K562 (cell line): Measurements from ENCODE around the gene ZACN. TPM values are rescaled to one million over a fixed set of nuclear protein-coding genes. Genes with fewer than 3 reads are reported as not detected.

Experiments used
- ATAC-seq: fragments of 200-7000 bp; cut with Tn5 transposase; 3 replicates; pipeline ENCODE4 v1.9.1; 2020; ENCODE audit warnings: moderate library complexity
- BruUV-seq: library from RNA; stranded (reverse); fragments of 400-500 nt; replicated peaks from 2 replicates; lab custom pipeline; 2021; lab: Mats Ljungman, UMichigan
- CTCF ChIA-PET: fragments of 300-600 bp; formaldehyde crosslinking; extraction: SDS; loops from one replicate; lab custom pipeline; 2021; ENCODE audit warnings: low intra/inter-chr PET ratio; lab: Yijun Ruan, JAX
- POLR2A ChIA-PET: fragments of 300-600, 350-650 bp; sonication (Branson Sonifier 250); formaldehyde crosslinking; extraction: SDS; loops from one replicate; lab custom pipeline; 2021; ENCODE audit warnings: antibody characterized with exemption, inconsistent platforms; lab: Yijun Ruan, JAX
- DNase-seq, 4 experiments: peaks; one replicate each; pipeline versions ENCODE4 v3.0.0 to v3.0.0-alpha.2; 2011 to 2018; ENCODE audit warnings: low spot score in 3 of 4, mixed read lengths in 3 of 4; ENCODE audit errors: extremely low read depth in 1 of 4
- FAIRE-seq: peaks from 2 replicates; lab custom pipeline; 2011; peaks lifted over from hg19 to GRCh38; lab: Jason Lieb, UNC
- H2AFZ ChIP-seq: 2 replicates; pipeline ENCODE4 v1.6.0; 2011; ENCODE audit warnings: low read depth, low read length, control low read depth, inconsistent platforms
- H3K27ac ChIP-seq: fragments of 200-600 bp; 3 replicates; pipeline ENCODE4 v1.8.0; 2011; ENCODE audit warnings: low read depth, mild to moderate bottlenecking, control low read depth, inconsistent platforms, low read length, moderate library complexity, mixed read lengths; ENCODE audit errors: extremely low read depth
- H3K27me3 ChIP-seq, 2 experiments: fragments of 300-600 bp in 1 of 2; 2 replicates in 1 of 2; 3 replicates in 1 of 2; pipeline versions ENCODE4 v1.6.0 to v1.8.0; 2011; ENCODE audit warnings: inconsistent platforms in 2 of 2, low read length in 2 of 2, mild to moderate bottlenecking in 1 of 2, mixed read lengths in 1 of 2, moderate library complexity in 1 of 2; ENCODE audit not compliant: control insufficient read depth in 2 of 2, insufficient read depth in 2 of 2
- H3K36me3 ChIP-seq: fragments of 300-600 bp; 3 replicates; pipeline ENCODE4 v1.8.0; 2011; ENCODE audit warnings: mild to moderate bottlenecking, low read length, inconsistent platforms; ENCODE audit not compliant: control insufficient read depth, insufficient read depth
- H3K4me1 ChIP-seq, 2 experiments: fragments of 200-600 bp in 1 of 2; replicated peaks in 1 of 2; 2 replicates in 1 of 2; 3 replicates in 1 of 2; pipeline versions ENCODE4 v1.5.1 to v1.8.0; 2011; ENCODE audit warnings: inconsistent platforms in 2 of 2, low read length in 2 of 2, mild to moderate bottlenecking in 1 of 2, mixed read lengths in 1 of 2, moderate library complexity in 1 of 2; ENCODE audit not compliant: control insufficient read depth in 2 of 2, insufficient read depth in 2 of 2
- H3K4me2 ChIP-seq: 2 replicates; pipeline ENCODE4 v1.6.1; 2011; ENCODE audit warnings: low read length, control low read depth, inconsistent platforms, mixed read lengths; ENCODE audit not compliant: insufficient read depth
- H3K4me3 ChIP-seq: fragments of 200-600 bp; sonication (generic), shearing (Covaris generic); 2 replicates; pipeline ENCODE4 v1.5.1; 2016; ENCODE audit warnings: control low read depth, inconsistent platforms
- H3K79me2 ChIP-seq: fragments of 200-600 bp; 3 replicates; pipeline ENCODE4 v1.8.0; 2011; ENCODE audit warnings: low read length, inconsistent platforms; ENCODE audit not compliant: control insufficient read depth, insufficient read depth
- H3K9ac ChIP-seq, 2 experiments: 2 replicates each; pipeline versions ENCODE4 v1.6.0 to v1.6.1; 2011; ENCODE audit warnings: low read depth in 2 of 2, low read length in 2 of 2, control low read depth in 1 of 2, inconsistent platforms in 1 of 2, mild to moderate bottlenecking in 1 of 2, mixed read lengths in 1 of 2; ENCODE audit not compliant: insufficient read depth in 1 of 2
- H3K9me1 ChIP-seq: one replicate; pipeline ENCODE4 v1.6.0; 2011; ENCODE audit warnings: inconsistent platforms, mild to moderate bottlenecking, low read length, moderate library complexity; ENCODE audit not compliant: control insufficient read depth, insufficient read depth
- H3K9me3 ChIP-seq: replicated peaks from 2 replicates; pipeline ENCODE4 v1.5.1; 2011; ENCODE audit warnings: low read depth, low read length, inconsistent platforms; ENCODE audit not compliant: control insufficient read depth, insufficient read depth
- H4K20me1 ChIP-seq: replicated peaks from 2 replicates; pipeline ENCODE4 v1.6.1; 2011; ENCODE audit warnings: low read length, inconsistent platforms, mixed read lengths; ENCODE audit not compliant: control insufficient read depth, insufficient read depth
- RBFOX2 ChIP-seq: fragments of 200-400 bp; formaldehyde crosslinking; IDR thresholded peaks from 2 replicates; pipeline ENCODE4 v1.6.1; 2017; ENCODE audit warnings: low read depth, mild to moderate bottlenecking, low read length, moderate library complexity
- TCF3 ChIP-seq: sonication (generic); formaldehyde crosslinking; IDR thresholded peaks from 2 replicates; pipeline ENCODE4 v1.4.0; 2020; ENCODE audit warnings: mild to moderate bottlenecking, missing genetic modification reagents
- XRCC4 ChIP-seq: IDR thresholded peaks from one replicate; pipeline ENCODE4 v1.6.1; 2011; ENCODE audit not compliant: insufficient read depth, insufficient read length; ENCODE audit errors: extremely low read depth
- ZKSCAN3 ChIP-seq: fragments of 250-450 bp; sonication (Bioruptor Pico); IDR thresholded peaks from 2 replicates; pipeline ENCODE4 v1.4.0; 2020
- ZNF316 ChIP-seq: fragments of 450-650 bp; IDR thresholded peaks from 2 replicates; pipeline ENCODE4 v1.6.1; 2016
- WGBS: fragments of 100-300 bp; shearing (Covaris generic); methylation state at CpG from one replicate; pipeline ENCODE4 v1.1.6; 2016; ENCODE audit warnings: low coverage, mixed read lengths; ENCODE audit not compliant: insufficient coverage; ENCODE audit errors: missing lambda C conversion rate; 5-methylcytosine and 5-hydroxymethylcytosine counted together
- in situ Hi-C: fragments of 300-500 bp; cut with MboI; formaldehyde crosslinking; loops from 4 replicates; pipeline ENCODE4 v1.15.0; 2018; ENCODE audit warnings: inconsistent platforms, mixed read lengths
- intact Hi-C: fragments of 100-400 bp; cut with micrococcal nuclease; formaldehyde crosslinking; loops from 2 replicates; pipeline ENCODE4 v1.14.2; 2022
- polyA plus RNA-seq, 8 experiments: library from polyadenylated mRNA; depleted of rRNA in 4 of 8; stranded (reverse) in 5 of 8; unstranded in 3 of 8; fragments of >200 nt; fragmentation: Nextera tagmentation in 2 of 8; fragmentation: Illumina TruSeq in 1 of 8; extraction: Ambion mirVana in 2 of 8; extraction: Trizol in 1 of 8; gene quantifications; 2 replicates each; pipeline versions ENCODE4 v1.2.1 to v1.2.3, GENCODE V29; 2011 to 2014; ENCODE audit warnings: inconsistent platforms in 1 of 8, missing spikeins in 1 of 8
- total RNA-seq, 7 experiments: library from RNA; depleted of rRNA in 6 of 7; stranded (reverse); fragments of >200 nt in 6 of 7; fragmentation: Illumina TruSeq in 2 of 7; extraction: Trizol in 2 of 7; gene quantifications; 2 replicates each; pipeline versions ENCODE4 v1.2.1 to v1.2.3, GENCODE V29; 2011 to 2021; ENCODE audit warnings: low replicate concordance in 1 of 7

Gene ZACN
- total and polyA plus RNA-seq, 9 of the 15 experiments (the other 6 are each of a cell fraction or from before 2014, with no cell fraction given), result 0.07 TPM; not detected in 8

DNA sequence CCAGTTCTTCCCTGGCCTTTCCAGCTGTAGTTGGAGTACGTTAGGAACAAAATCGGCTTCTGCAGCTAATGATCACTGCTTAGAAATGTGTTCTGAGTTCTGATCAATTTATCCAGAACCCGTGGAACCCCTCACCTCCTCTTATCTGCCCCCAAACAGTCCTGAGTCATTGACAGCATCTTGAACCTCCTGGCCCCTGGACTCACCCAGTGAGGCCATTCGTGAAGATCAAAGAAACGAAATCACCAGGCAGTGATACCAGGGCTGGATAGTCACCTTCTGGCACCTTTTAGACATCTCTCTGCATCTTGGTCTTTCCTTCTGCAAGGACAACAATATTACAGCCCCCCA, 41.7 kb downstream of the ZACN start:
- ChIA-PET CTCF (interaction anchor here (0.6 to 6.9 kb wide), 6 partner anchors 27 to 277 kb away, joined by 3 to 89 read pairs (median 6); no protein-coding TSS in a partner anchor), POLR2A (interaction anchor here (0.6 to 11.3 kb wide), 2 partner anchors 151 to 167 kb away, joined by 3 to 157 read pairs; no protein-coding TSS in a partner anchor)
- no peaks in the 10 kb centered on the region for H4K20me1 ChIP-seq
- peak overlapping the region; percentile 96 for H2AFZ ChIP-seq
- peak overlapping the region; percentile 27 for H3K4me2 ChIP-seq
- no peaks in the 10 kb centered on the region for H3K9me3 ChIP-seq
- H3K4me1 ChIP-seq, result peaks cover 5 to 21% of the 10 kb centered on the region in 2 experiments; a peak in 4 of 5 replicates
- ATAC-seq (no peak), FAIRE-seq (peak; percentile 23), DNase-seq (peak in 3 of 4 experiments; percentile 24 to 62 (median 55))
- WGBS, result 37% methylated on average over 5 of the region's 5 CpGs
- in situ Hi-C loops, result no loop called here
- intact Hi-C loops, result loop anchor here (1.0 to 5.0 kb wide), 4 partner anchors 62 to 177 kb away; no protein-coding TSS in a partner anchor
- no peak overlapping the region for H3K27ac ChIP-seq
- H3K9ac ChIP-seq, result no peak overlapping the region; a peak in 1 of 4 replicates
- TF ChIP-seq XRCC4 (no peak), TCF3 (CRISPR knock-in tag) (0 out of 2 replicates have a peak, but pooled peaks have one; percentile 7)
- H3K9me1 ChIP-seq, result peaks cover 4% of the 10 kb centered on the region
- H3K36me3 ChIP-seq, result no peaks in the 10 kb centered on the region
- no peaks in the 10 kb centered on the region for H3K27me3 ChIP-seq
- BruUV-seq, result no TSS peak
- no peaks in the 10 kb centered on the region for H3K79me2 ChIP-seq
- no peak overlapping the region for H3K4me3 ChIP-seq

DNA sequence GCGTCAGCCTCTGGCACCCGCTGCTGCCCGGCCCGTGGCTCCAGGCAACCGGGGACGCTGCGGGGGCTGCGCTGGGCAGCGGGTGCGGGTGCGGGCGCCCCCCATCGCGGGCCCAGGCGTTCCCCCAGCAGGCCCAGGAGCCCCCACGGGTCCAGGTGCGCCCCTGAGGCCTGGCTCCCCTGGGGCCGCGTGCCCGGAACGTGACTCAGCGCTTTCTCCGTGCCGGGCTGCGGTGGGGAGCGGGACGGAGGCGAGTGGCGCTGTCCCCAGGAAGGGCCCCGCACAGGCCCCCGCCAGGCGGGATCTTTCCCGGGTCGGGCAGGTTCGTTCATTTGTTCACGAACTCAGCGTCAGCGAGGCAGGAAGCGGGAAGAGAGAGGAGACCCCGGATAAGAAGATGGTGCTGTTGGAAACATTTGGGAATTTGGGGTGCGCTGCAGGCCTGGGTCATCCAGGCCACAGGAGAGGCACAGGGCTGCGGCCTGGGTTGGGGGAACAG, 43.0 kb downstream of the ZACN start:
- peaks cover 5 to 21% of the 10 kb centered on the region in 2 experiments; a peak in 4 of 5 replicates for H3K4me1 ChIP-seq
- no peaks in the 10 kb centered on the region for H4K20me1 ChIP-seq
- in situ Hi-C loops, result no loop called here
- H3K4me3 ChIP-seq, result no peak overlapping the region
- TF ChIP-seq RBFOX2, result peak; percentile 11; the same call in 1 of the 2 replicates
- TF ChIP-seq ZNF316, result 0 out of 2 replicates have a peak, but pooled peaks have one; percentile 7
- no peak for TF ChIP-seq ZKSCAN3 (CRISPR knock-in tag)
- TF ChIP-seq, all 486 proteins: peak for 2
- ChIA-PET CTCF (interaction anchor here (0.9 to 6.9 kb wide), 7 partner anchors 14 to 276 kb away, joined by 3 to 89 read pairs (median 6); no protein-coding TSS in a partner anchor), POLR2A (interaction anchor here (0.8 to 11.3 kb wide), 3 partner anchors 149 to 158 kb away, joined by 3 to 157 read pairs (median 4); no protein-coding TSS in a partner anchor)
- BruUV-seq, result no TSS peak
- Histone ChIP-seq H3K36me3 (no peaks in the 10 kb centered on the region), H3K79me2 (no peaks in the 10 kb centered on the region), H2AFZ (peak overlapping the region; percentile 96), H3K27ac (0 out of 3 replicates have a peak overlapping the region, but pooled peaks have one; percentile 33), H3K9me3 (no peaks in the 10 kb centered on the region), H3K4me2 (no peak overlapping the region), H3K9me1 (peaks cover 4% of the 10 kb centered on the region), H3K27me3 (no peaks in the 10 kb centered on the region), H3K9ac (peak overlapping the region; percentile 41 to 81; a peak in 2 of 4 replicates)
- 78% methylated on average over 17 of the region's 42 CpGs for WGBS
- intact Hi-C loops, result loop anchor here (1.0 to 5.0 kb wide), 4 partner anchors 60 to 175 kb away; no protein-coding TSS in a partner anchor
- ATAC-seq (no peak), DNase-seq (peak in 1 of 4 experiments; percentile 18), FAIRE-seq (no peak)
